Smooth muscle cell of the brain vasculature (primary cell): ENCODE results near the gene KCNH2.

Source experiments
- DNase-seq: peaks from one replicate; pipeline ENCODE4 v3.0.0-alpha.2; 2012; ENCODE audit warnings: low read depth, low spot score

Gene KCNH2

DNA sequence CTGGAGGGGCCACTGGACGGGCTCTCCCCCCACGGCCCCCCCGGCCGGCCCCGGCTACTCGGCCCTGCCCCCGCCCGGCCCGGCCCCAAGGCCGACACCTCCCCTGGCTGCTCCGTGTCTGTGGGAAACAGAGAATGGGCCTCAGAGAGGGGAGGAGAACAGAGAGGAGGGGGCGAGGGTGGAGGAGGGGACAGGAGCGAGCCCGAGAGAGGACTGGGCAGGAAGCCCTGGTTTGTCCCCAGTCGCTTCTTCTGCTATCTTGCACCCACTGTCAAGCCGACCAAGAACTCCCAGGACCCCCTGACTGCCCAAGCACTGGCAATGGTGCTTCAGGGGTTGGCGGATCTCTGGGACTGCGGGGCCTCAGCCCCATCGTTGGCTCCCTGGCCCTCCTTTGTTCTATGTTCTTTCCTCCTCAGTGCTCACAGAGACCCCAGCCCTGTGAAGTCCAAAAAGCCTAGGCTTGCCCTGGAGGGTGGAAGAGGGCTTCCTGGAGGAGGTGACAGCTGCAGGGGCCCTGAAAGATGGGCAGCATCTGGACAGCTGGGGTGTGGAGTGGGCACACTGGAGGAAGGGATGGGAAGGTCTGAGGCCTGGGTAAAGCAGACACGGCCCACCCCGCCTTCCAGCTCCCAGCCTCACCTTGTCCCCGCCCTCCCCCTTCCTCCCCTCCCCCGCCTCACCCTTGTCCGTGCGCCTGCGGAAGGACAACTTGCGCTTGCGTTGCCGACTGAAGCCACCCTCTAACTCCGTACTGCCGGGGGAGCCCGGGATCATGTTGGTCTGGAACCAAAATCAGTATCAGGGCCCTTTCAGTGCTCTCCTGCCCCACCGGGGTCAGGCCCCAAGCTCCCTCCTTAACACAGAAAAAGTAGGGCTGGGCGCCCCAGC, 30.1 kb downstream of the KCNH2 start:
- no peak for DNase-seq

DNA sequence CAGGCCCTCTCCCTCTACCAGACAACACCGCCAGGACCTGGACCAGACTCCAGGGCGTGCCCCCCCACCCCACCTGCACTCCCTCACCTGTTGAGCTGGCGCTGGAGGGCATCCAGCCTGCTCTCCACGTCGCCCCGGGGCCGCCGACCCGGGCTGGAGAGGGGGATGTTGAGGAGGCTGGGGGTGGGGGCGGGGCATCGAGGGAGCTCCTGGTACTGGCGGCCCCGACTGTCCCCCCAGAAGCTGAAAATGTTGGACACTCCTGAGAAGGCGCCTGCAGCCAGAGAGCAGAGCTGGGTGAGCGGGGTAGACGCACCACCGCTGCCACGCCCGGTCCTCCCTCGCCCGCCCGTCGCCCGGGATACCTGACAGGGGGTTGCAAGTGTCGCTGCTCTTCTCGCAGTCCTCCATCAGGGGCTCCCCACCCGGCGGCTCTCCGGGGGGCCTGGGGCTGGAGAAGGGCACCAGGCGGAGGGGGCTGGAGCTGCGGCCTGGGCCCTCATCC, 30.8 kb downstream of the KCNH2 start:
- DNase-seq, result no peak

DNA sequence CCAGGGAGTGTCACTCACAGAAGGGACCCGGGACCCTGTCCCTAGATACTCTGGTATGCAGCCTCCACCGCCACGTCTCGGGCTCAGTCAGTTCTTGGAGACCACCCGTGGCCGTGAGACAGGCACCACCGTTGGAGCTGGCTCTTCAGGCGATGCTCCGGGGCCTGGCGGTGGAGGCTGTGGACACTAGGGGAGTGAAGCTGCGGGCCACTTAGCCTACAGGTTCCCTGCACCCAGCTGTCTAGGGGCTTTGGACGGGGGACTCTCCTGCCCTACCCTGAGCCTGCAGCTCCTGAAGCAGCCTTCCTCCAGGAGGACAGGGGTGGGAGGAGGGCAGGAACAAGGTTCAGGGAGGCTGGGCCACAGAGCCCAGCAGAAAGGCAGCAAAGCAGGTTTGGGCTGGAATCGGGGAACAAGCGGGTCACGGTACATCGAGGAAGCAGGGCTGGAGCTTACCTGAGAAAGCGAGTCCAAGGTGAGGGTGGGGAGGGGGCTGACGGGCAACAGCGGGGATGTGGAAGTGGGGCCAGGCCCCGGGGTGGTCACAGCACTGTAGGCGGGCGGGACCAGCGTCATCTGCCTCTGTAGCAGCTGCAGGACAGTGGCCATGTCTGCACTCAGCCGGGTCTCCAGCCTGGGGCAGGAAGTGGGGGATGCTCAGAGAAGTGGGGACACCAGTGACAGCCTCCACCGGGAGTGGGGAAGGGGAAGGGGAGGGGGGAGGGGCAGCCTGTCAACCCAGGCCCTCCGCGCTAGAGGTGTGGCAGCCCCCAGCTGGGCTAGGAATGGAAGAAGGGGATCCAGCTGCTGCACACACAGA, 31.5 kb downstream of the KCNH2 start:
- DNase-seq, result no peak

DNA sequence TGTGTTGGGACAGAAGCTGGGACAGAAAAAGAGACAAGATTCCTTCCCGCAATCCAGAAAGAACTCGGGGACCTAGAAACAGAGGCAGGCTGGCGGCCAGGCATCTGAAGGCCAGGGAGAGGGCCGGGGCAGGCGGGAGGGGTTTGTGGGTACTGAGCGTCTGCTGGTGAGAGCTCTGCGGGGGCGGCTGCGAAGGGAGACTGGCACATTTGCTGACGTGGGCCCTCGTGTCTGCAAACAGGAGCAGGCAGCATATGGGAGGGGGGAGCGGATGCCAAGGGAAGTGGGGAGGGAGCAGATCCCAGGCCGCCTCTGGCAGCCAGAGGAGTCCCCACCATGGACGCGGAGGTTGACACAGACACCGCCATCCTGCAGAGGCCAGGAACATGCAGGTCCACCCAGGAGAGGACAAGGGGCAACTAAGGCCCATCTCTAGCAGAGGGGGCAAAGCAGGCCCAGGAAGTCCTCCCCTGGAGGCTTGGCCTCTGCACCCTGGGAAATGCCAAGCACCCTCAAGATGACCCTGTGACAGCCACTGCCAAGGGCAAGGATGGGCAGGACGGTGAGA, 32.2 kb downstream of the KCNH2 start:
- DNase-seq, result no peak

DNA sequence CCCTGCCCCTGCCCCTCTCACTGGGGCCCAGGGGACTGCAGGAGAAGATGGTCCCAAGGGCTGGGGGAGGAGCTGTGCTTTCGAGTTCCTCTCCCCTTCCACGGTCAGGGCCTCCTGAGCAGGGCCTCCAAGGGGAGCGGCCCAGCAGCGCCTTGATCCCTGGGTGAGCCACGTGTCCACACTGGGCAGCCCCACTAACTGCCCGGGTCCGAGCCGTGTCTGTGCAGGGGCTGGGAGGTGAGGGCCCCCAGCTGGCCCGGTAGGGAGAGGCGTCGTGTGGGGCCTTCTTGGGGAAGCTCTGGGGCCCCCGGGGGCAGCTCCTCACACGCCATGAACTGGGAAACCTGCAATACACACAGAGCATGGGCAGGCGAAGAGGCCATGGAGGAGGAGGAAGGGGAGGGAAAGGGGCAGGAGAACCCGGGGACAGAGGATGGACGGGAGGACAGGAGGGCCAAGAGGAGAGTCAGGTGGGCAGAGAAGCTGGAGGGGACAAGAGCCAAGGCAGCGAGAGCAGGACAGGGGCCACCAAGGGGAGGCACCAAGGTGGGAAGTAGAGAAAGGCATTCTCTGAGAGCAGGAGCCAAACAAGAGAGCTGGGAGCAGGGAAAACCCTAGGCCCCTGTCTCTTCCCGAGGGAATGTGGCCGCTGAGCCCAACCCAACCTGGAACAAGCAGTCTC, 32.8 kb downstream of the KCNH2 start:
- DNase-seq, result no peak

DNA sequence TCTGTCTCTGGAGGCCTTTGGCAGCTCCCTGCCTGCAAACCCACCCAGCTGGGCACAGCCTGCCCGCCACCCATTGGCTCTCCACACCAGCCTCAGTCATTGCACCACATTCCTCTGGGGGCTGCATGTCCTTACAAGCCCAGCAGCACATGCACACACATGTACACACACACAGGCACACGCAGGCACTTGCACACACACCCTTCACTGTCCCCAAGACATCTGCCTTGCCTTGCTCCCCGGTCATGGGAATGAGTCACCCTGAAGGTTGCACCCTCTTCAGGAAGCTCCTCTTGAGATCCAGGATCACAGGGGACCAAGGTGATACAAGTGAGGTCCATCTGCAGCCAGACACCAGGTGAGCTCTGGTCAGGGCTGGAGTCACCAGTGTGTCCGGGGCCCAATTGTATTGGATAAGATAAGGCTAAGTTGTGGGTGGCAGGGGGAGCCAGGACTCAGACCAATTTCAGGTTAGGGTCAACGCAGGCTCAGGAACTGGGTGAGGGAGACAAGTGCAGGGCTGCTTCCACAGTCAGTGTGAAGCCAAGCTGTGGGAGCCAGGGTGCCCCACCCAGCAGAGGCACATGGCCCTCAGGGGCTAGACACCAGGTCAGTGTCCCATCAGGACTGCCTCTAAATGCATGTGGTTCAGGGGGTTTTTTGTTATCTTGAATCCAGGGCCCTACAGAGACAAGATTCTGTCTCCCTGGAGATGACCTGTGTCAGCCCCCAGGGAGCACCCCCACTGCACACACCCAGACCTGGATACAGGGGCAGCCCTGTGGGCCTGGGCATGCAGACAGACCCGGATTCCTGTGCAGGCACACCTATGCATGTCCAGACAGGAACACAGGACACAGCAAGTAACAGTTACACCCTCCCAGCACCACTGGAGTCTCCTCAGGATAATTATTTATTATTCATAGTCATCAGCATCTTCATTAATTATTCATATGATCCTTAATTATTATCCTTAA, 33.8 kb downstream of the KCNH2 start:
- no peak for DNase-seq

DNA sequence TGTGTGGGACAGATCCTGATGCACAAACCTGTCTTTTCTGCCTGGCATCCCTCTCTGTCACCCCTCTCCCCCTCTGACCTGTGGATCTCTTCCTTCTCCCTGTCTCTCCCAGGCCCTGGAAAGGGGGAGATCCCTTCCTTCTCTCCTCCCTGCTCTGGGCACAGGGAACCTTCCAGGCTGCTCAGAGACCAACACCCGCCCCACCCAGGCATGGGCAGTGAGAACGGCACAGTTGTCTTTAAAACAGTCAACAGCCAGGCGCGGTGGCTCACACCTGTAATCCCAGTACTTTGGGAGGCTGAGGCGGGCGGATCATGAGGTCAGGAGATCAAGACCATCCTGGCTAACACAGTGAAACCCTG, 34.7 kb downstream of the KCNH2 start:
- no peak for DNase-seq

DNA sequence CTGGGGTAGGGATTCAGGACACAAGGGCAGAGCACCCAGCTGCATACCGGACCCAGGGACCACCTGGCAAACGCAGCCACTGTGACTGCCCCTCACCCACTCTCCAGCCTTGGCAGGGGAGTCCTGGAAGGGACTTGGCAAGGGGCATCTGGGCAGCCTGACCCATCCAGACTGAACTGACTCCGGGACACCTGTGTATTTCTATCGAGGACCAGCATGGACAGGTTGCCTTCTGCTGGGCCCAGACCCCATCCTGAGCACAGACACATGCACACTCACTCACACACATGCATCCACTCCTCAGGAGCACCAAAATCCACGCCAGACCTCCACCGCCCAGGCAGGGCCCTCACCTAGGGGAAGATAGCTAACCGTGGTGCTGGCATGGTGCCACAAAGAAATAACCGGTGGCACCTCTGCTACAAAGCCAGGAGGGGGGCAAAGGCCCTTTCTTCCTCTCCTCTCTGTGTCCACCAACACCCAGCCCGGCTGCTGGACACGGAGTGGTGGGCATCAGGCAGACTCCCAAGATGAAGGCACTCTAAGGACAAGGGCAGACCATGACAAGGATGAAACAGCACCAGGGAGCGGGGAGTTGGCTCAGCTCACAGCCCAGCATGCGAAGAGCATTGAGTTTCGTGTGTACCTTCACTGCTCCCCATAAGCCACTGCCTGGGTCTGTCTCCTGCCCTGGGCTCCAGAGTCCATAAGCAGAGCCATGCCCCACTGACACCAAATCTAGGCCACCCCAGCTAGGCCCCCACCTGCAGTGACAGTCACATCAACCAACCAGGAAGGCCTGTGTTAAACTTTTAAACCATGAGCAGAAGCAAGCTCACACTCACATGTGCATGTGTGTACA, 35.3 kb downstream of the KCNH2 start:
- DNase-seq, result no peak

DNA sequence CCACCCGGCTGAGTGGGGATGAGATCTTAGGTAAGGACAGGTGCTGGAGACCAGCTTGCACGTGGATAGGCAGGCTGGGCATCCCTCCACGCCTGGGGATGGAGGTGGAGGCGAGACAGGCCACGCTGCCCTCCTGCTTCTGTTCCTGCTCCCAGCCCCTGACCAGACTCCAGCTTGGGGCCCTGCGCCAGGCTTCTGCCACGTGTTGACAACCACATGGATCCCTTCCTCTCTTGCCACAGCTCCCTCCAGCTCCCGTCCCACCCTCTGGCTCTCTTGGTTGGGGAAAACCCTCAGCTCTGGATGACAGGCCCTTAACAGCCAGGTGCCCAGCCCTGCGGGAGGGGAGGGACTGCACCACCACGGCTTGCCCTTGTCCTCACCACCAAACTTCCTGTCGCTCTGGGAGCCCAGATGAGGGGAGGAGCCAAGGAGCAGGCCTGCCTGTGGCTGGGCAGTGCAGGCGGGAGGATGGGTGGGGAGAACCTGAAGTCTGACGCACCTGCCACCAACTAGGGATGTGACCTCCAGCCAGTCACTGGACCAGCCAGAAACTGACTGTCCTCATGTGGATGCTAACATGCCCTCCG, 36.0 kb downstream of the KCNH2 start:
- DNase-seq, result no peak

DNA sequence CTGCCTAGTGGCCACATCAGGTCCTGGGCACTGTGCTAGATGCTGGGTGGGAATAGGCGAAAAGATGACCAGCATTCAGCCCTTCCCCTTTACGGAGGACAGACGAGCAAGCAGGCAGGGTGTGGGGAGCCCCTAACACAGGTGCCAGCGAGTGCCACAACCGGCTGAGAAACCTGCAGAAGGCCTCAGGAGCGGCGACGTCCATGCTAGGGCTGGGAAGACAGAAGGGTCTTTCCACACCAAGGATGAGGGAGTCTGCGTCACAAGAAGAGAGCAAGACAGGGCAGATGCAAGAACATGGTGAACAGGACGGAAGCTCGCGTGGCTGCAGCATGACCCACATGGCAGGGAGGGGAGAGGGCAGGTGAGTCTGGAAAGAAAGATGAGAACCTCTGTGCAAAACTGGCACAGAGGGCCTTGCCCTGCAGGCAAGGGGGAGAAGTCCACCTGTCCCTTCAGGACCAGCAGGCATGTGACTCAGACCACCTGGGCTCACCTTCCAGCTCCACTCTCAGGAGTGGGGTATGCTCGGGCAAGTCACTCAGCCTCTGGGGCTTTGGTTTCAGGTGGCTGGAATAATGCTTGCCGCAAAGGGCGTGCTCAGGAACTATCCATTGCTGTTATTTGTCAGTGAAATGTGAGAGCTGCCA, 36.6 kb downstream of the KCNH2 start:
- no peak for DNase-seq

DNA sequence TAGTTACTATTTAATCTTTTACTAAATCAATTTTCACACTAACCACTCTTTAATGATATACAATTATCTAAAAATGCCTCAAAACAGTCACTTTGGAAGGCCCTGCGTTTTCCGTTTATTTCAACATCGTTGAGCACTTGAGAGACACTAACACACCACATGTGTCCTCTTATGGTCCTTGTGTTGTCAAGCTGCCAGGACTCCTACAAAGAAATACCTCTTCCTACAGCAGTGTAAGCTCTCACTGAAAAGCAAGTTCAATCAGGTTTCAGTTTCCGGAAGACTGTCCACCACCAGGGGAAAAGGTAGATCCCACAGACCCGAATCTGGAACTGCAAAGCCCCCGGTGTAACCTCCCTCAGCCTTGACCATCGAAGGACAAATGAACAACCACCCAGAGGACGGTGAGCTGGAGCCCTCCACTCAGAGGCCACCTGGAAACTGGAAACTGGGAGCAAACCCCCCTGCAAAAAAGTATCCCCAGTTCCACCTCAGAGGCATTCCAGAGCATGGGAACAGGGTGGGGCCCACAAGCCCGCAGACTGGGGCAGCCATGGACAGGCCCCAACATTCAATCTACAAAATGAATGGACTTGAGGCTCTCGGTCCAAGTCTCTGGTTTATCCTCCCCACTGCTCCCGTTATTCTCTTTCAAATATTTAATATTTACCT, 37.6 kb downstream of the KCNH2 start:
- no peak for DNase-seq

DNA sequence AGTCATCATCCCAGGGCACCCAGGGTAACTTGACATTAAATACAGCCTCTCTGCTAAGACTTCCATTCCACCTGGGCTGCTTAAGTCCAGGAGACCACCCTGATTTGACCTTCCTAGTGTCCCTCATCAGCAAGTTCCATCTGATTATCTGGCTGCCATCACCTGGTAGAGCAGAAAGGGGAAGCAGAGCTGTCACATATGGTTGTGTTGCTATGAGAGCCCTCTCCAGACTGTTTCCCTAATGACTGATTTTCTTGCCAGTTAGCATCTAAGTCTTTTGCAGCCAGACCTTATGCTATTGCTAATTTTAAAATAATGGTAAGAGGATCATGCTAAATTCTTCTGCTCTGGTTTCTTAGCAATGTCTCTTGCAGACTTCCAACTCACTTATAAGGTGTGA, 38.7 kb downstream of the KCNH2 start:
- DNase-seq, result no peak

DNA sequence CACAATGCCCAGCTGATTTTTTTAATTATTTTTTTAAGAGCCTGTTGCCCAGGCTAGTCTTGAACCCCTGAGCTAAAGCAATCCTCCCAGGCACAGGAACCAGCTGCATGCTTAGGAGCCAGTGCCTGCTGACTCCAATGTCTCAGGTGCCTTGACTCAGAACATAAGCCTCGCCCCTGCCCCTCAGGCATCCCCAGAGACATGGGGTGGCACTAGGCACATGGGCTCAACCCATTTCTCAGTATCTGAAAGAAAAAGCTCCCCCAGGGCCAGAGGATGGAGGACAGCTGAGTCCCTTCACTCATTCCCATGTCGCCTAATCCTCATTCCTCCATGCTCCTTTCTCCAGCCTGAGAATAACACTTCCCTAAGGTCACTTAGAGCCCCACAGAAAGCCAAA, 39.1 kb downstream of the KCNH2 start:
- no peak for DNase-seq

DNA sequence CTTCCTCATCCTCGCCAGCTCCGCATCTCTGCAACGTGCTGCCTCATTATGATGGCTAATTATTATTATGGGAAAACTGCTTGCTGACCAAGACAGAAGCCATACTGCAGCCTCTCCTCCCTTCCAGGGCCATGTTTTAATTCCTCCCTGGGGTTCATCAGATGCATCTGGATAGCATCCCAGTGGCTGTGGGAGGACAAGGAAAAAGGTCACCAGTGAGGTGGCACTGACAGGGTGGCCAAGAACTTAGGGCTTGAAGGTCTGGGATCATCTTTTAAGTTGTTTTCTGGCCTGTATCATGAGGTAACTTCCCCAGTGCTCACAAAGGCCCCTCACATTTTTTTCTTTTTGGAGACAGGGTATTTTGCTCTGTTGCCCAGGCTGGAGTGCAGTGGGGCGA, 39.6 kb downstream of the KCNH2 start:
- DNase-seq, result no peak

DNA sequence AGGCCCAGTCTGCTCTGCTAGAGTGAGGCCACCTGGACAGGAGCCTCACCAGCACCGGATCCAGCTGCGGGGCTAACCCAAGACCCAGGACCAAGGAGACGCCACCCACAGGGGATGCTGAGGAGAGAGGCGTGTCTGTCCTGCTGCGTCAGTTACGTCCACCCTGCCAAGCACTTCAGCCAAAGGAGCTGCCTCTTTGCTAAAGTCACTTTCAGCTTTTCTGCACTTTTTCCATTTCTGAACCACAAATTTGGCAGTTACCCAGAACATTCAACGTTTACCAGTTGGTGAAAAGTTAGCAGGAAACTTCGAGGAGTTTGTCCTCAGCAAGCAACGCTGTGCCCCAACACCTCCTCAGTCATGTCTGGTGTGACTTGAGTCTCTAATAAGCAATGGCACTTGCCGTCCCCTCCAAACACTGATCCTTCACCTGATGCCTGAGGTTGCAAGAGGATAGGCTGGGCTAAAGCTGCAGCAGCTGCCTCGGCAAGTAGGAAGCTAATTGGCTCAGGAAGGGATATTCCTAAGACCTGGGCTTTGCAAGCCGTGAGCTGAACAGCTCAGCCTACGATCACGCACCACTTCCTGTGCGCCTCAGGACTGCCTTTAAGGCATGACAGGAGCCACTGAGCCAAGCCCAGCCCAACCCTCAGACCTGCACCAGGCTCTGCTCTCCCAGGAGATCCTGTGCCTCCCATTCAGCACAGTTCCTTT, 40.1 kb downstream of the KCNH2 start:
- no peak for DNase-seq

DNA sequence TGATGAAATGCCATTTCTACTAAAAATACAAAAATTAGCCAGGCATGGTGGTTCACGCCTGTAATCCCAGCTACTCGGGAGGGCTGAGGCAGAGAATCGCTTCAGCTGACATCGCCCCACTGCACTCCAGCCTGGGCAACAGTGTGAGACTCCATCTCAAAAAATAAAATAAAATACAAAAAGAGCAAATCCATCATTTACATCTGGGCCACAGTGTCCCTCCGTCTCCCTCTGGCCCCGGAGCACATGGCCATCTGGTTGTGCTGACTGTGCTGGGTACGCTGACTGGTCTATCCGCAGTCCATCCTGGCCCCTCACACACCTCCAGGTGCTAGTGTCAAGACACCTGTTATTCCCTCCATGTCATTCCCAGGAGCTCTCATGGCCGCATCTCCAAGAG, 42.1 kb downstream of the KCNH2 start:
- no peak for DNase-seq

DNA sequence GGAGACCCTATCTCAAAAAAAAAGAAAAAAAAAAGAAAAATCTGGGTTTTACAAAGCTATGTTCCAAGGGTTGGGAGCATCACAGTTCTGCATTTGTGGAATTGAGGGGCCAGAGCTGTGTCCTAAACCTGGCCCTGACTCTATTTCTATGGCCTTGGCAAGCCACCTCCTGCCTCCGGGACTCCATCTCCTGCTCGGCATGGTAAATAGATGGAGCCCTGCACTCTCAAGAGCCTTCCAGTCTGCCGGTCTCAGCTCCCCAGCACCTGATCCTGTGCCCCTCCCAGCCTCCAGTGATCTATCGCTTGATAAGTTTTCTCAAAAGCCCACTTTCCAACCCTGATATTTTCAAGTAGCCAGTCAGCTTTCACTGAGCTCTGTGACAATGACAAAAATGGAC, 43.0 kb downstream of the KCNH2 start:
- no peak for DNase-seq
